ENCODE data around the gene ERCC3.

DNA sequence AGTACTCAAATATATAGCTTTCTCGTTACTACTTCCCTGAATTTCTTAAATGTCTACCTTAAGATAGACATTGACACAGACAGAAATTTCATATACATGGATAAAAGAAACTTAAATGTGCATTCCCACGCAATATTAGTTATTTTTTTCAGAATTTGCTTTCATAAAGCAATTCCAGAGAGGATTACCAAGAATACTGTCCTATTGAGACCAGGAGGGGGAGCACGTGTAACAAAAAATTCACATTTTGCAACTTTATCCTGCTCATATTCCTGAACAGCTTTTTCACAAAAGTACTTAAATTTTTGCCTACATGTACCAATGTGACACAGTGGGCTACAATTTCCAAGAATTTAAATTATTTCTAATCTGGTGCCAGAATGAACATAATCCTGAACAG, 30.7 kb upstream of the ERCC3 start:
- TF ChIP-seq GATA3 (IDR thresholded peaks at IDR 0.05; ENCODE audit: low read depth, low read length) (no peak), GATA2 (IDR thresholded peaks at IDR 0.05; ENCODE audit: low read depth, low read length) (no peak)

Measured in SH-SY5Y (cell line).